Ishikawa (cell line): ENCODE results near the gene PPP2R2C.

Experiments
- EP300 ChIP-seq: IDR thresholded peaks from 2 replicates; pipeline ENCODE4 v1.6.1; 2012; ENCODE audit warnings: borderline replicate concordance
- MAX ChIP-seq: IDR thresholded peaks from 2 replicates; pipeline ENCODE4 v1.6.1; 2012
- RAD21 ChIP-seq: IDR thresholded peaks from 2 replicates; pipeline ENCODE4 v1.6.1; 2012; ENCODE audit warnings: low read depth
- TAF1 ChIP-seq: IDR thresholded peaks from 2 replicates; pipeline ENCODE4 v1.6.1; 2012; ENCODE audit warnings: low read depth, mild to moderate bottlenecking
- USF1 ChIP-seq: IDR thresholded peaks from 2 replicates; pipeline ENCODE4 v1.6.1; 2012
- YY1 ChIP-seq: IDR thresholded peaks from 2 replicates; pipeline ENCODE4 v1.6.1; 2012; ENCODE audit warnings: low read depth

GRCh38 chr4:6446538-6447451 lies 25.6 kb downstream of the PPP2R2C start:
- TF ChIP-seq YY1, result no peak
- TF ChIP-seq EP300, result no peak
- TF ChIP-seq MAX, result no peak
- TF ChIP-seq USF1, result no peak
- no peak for TF ChIP-seq RAD21
- TF ChIP-seq TAF1, result no peak
